ENCODE data around the gene UCN3.
"Not testable (repeated sequence)": the region's sequence is repeated elsewhere in the genome, so short reads cannot be mapped to it uniquely, and the experiment has no call there.

The UCN3 gene

GRCh38 chr10:5381187-5381586, 16.4 kb downstream of the UCN3 start:
- Mint-ChIP-seq H3K4me1 (ENCODE audit: low read depth) (no peaks in the 10 kb centered on the region), H3K9me3 (no peaks in the 10 kb centered on the region), H3K36me3 (ENCODE audit: low read depth) (no peaks in the 10 kb centered on the region), H3K27me3 (peaks cover 6% of the 10 kb centered on the region), H3K4me3 (no peak overlapping the region), H3K27ac (no peak overlapping the region)

DNA sequence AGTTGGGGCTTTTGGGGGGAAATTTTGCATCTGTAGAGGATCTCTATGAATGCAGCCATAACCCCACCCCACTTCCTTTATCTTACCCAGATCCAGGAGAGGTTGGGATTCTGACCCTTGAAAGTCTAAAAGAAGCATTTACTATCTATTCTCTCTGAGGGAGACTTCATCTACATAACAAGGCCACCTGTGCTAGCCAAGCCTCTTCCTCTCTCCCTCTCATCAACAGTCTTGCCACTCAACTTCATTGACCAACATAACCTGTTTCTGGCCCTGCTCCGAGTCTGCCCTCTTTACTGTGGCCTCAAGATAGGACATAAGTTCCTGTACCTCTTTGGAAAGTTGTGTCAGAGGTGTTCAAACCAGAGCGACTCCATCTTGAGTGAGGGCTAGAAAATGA, 20.5 kb downstream of the UCN3 start:
- Mint-ChIP-seq H3K27me3 (peaks cover 16% of the 10 kb centered on the region), H3K4me1 (ENCODE audit: low read depth) (no peaks in the 10 kb centered on the region), H3K9me3 (peaks cover 16% of the 10 kb centered on the region), H3K4me3 (no peak overlapping the region), H3K27ac (no peak overlapping the region), H3K36me3 (ENCODE audit: low read depth) (no peaks in the 10 kb centered on the region)

GRCh38 chr10:5387169-5387568, 22.4 kb downstream of the UCN3 start:
- Mint-ChIP-seq H3K4me3 (no peak overlapping the region), H3K27me3 (peaks cover 16% of the 10 kb centered on the region), H3K9me3 (peaks cover 30% of the 10 kb centered on the region), H3K4me1 (ENCODE audit: low read depth) (no peaks in the 10 kb centered on the region), H3K36me3 (ENCODE audit: low read depth) (peaks cover 4% of the 10 kb centered on the region), H3K27ac (no peak overlapping the region)

GRCh38 chr10:5390607-5391205, 25.9 kb downstream of the UCN3 start:
- Mint-ChIP-seq H3K4me1 (ENCODE audit: low read depth) (no peaks in the 10 kb centered on the region), H3K27me3 (peaks cover 12% of the 10 kb centered on the region), H3K36me3 (ENCODE audit: low read depth) (peaks cover 4% of the 10 kb centered on the region), H3K27ac (no peak overlapping the region), H3K9me3 (peaks cover 30% of the 10 kb centered on the region), H3K4me3 (no peak overlapping the region)

GRCh38 chr10:5391790-5392189, 27.0 kb downstream of the UCN3 start:
- H3K36me3 Mint-ChIP-seq (ENCODE audit: low read depth), result peaks cover 4% of the 10 kb centered on the region
- no peak overlapping the region for H3K4me3 Mint-ChIP-seq
- no peaks in the 10 kb centered on the region for H3K4me1 Mint-ChIP-seq (ENCODE audit: low read depth)
- H3K27me3 Mint-ChIP-seq, result peaks cover 5% of the 10 kb centered on the region
- H3K27ac Mint-ChIP-seq, result no peak overlapping the region
- peaks cover 30% of the 10 kb centered on the region for H3K9me3 Mint-ChIP-seq

- no peak overlapping the region for H3K27ac Mint-ChIP-seq
- peaks cover 25% of the 10 kb centered on the region for H3K9me3 Mint-ChIP-seq
- H3K4me1 Mint-ChIP-seq (ENCODE audit: low read depth), result no peaks in the 10 kb centered on the region
- H3K27me3 Mint-ChIP-seq, result no peaks in the 10 kb centered on the region
- no peak overlapping the region for H3K4me3 Mint-ChIP-seq
- H3K36me3 Mint-ChIP-seq (ENCODE audit: low read depth), result peaks cover 4% of the 10 kb centered on the region
These were observed 28.8 kb downstream of the UCN3 start for GRCh38 chr10:5393529-5393928.

- Mint-ChIP-seq H3K4me3 (no peak overlapping the region), H3K4me1 (ENCODE audit: low read depth) (no peaks in the 10 kb centered on the region), H3K27ac (no peak overlapping the region), H3K36me3 (ENCODE audit: low read depth) (peaks cover 4% of the 10 kb centered on the region), H3K9me3 (peaks cover 14% of the 10 kb centered on the region), H3K27me3 (peaks cover 7% of the 10 kb centered on the region)
These were observed 30.4 kb downstream of the UCN3 start for GRCh38 chr10:5395168-5395567.

GRCh38 chr10:5396556-5397300, 32.0 kb downstream of the UCN3 start:
- Mint-ChIP-seq H3K9me3 (peaks cover under 1% of the 10 kb centered on the region), H3K4me3 (no peak overlapping the region), H3K36me3 (ENCODE audit: low read depth) (no peaks in the 10 kb centered on the region), H3K27ac (no peak overlapping the region), H3K27me3 (peaks cover 11% of the 10 kb centered on the region), H3K4me1 (ENCODE audit: low read depth) (no peaks in the 10 kb centered on the region)

DNA sequence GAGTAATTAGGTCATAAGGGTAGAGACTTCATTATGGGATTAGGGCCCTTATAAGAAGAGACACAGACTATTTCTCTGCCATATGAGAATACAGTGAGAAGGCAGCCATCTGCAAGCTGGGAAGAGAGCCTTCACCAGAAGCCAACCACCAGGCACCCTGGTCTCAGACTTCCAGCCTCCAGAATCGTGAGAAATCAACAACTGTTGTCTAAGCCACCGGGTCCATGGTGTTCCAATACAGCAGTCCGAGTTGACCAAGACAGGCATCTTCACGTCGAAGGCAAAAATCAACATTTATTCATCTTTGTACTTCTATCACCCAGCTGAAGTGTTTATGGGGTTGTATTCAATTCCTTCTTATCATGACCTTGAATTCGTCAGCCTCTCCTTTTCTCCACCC, 34.6 kb downstream of the UCN3 start:
- no peaks in the 10 kb centered on the region for H3K9me3 Mint-ChIP-seq
- H3K27ac Mint-ChIP-seq, result no peak overlapping the region
- no peaks in the 10 kb centered on the region for H3K4me1 Mint-ChIP-seq (ENCODE audit: low read depth)
- peaks cover 11% of the 10 kb centered on the region for H3K27me3 Mint-ChIP-seq
- no peak overlapping the region for H3K4me3 Mint-ChIP-seq
- H3K36me3 Mint-ChIP-seq (ENCODE audit: low read depth), result no peaks in the 10 kb centered on the region

DNA sequence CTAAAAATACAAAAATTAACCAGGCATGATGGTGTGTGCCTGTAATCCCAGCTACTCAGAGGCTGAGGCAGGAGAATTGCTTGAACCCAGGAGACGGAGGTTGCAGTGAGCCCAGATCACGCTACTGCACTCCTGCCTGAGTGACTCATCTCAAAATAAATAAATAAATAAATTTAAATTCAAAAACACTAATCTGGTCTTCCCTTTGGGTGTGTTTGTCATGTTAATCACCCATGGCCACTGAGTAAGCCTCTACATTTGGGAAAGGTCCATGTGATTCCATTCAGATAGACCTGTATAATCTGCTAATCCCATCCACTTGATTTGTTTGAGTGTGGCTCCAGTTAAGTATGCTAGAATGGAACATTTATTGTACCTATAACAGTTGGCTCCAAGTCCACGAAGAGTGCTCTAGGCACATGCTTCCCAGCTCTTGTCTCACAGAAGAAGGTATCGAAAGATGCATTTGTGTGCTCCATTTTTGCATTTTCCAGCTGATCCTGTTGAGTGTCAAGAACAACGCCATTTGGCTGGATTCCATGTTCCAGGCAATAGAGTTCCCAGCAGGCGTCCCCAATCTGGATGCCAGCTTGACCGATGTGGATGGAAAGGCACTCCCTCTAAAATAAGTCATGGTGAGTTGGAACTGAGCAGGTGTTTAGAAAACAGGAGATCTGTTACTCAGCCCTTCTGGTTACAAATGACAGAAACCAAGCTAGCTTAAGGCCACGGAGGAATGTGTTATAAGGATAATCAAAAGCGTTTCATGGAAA, 35.9 kb downstream of the UCN3 start:
- peaks cover 11% of the 10 kb centered on the region for H3K27me3 Mint-ChIP-seq
- no peaks in the 10 kb centered on the region for H3K36me3 Mint-ChIP-seq (ENCODE audit: low read depth)
- no peaks in the 10 kb centered on the region for H3K9me3 Mint-ChIP-seq
- H3K4me3 Mint-ChIP-seq, result no peak overlapping the region
- H3K27ac Mint-ChIP-seq, result no peak overlapping the region
- no peaks in the 10 kb centered on the region for H3K4me1 Mint-ChIP-seq (ENCODE audit: low read depth)

DNA sequence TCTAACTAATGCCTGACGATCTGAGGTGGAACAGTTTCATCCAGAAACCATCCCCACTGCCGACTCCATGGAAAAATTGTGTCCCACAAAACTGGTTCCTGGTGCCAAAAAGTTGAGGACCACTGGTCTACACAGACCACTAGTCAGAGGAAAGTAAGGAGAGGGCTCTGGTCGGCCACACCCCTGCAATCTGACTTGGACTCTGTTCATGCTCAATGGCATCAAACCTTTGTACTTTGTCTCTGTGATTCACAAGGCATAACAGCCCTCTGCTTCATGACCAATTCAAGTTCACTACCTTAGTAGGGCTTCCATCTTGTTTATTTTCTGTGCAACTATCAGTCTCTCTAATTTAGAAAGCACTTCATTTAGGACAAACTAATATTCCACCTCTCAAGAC, 38.0 kb downstream of the UCN3 start:
- Mint-ChIP-seq H3K4me3 (no peak overlapping the region), H3K4me1 (ENCODE audit: low read depth) (no peaks in the 10 kb centered on the region), H3K36me3 (ENCODE audit: low read depth) (no peaks in the 10 kb centered on the region), H3K9me3 (no peaks in the 10 kb centered on the region), H3K27me3 (peaks cover 11% of the 10 kb centered on the region), H3K27ac (no peak overlapping the region)

DNA sequence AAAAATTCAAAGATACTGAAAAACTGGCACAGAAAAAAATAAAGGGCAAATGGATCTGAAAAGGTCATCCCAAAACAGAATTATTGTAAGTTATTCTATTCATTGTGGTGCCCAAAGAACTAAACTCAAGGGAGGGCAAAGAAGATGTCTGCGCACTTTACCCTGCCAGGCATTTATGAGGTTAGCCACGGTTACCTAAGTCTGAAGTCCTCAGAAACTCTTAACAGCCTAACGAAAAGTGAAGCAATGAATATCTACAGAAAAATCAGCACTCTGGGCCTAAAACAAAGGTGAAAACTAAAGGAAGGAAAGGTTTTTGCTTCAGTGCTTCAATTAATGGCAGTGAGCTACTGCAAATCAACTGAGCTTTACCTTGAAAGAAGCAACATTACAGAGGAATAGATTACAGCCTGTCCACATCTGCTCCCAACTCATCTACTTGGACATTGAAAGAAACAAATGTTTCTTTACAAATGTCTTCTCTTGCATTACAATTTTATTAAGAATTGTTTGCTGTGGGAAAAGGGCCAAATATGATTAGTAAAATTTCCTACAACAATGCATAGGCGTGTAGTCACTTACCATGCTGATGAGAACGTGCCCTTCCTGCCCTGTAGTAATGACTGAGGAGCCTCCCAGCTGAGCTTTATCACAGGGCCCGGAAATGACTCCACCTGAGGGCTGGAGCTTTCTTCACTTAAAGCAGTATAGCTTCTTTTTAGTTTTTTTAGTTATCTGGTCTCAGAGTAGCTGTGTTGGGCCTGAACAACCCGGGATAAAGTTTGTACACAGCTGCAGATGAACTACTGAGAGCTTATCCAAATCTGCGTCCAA, 39.7 kb downstream of the UCN3 start, which contains the start of gene TUBAL3:
TSS of gene TUBAL3 (minus strand) at position 621 of the 834 bp plus-strand sequence. CDS start at position 585, 36 bp downstream.
- Mint-ChIP-seq H3K27me3 (peaks cover 14% of the 10 kb centered on the region), H3K4me1 (ENCODE audit: low read depth) (no peaks in the 10 kb centered on the region), H3K4me3 (no peak within 1 kb of the TSS), H3K9me3 (no peaks in the 10 kb centered on the region), H3K36me3 (ENCODE audit: low read depth) (no peaks in the 10 kb centered on the region), H3K27ac (no peak within 1 kb of the TSS)

DNA sequence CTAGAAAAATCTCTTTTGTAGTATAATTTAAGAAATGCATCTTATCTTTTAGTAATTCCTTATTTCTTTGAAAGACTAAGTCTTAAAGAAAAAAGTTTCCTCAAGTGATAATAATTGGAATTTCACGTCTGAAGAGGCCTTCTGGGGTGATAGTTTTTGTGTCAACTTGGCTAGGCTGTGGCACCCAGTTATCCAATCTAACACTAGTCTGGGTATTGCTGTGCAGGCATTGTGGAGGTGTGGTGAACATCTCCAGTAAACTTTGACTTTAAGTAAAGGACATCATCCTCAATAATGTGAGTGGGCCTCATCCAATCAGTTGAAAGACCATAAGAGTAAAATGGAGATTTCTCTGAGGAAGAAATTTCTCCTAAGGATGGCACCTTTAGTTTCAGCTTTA, 42.2 kb downstream of the UCN3 start:
- no peaks in the 10 kb centered on the region for H3K4me1 Mint-ChIP-seq (ENCODE audit: low read depth)
- H3K36me3 Mint-ChIP-seq (ENCODE audit: low read depth), result no peaks in the 10 kb centered on the region
- H3K9me3 Mint-ChIP-seq, result no peaks in the 10 kb centered on the region
- H3K4me3 Mint-ChIP-seq, result no peak overlapping the region
- peaks cover 19% of the 10 kb centered on the region for H3K27me3 Mint-ChIP-seq
- H3K27ac Mint-ChIP-seq, result no peak overlapping the region

- not testable (repeated sequence) for H3K4me3 Mint-ChIP-seq; H3K36me3 Mint-ChIP-seq (ENCODE audit: low read depth); H3K4me1 Mint-ChIP-seq (ENCODE audit: low read depth); H3K9me3 Mint-ChIP-seq; H3K27ac Mint-ChIP-seq
- peaks cover 19% of the 10 kb centered on the region for H3K27me3 Mint-ChIP-seq
These were observed 46.0 kb downstream of the UCN3 start for GRCh38 chr10:5410787-5411186.

DNA sequence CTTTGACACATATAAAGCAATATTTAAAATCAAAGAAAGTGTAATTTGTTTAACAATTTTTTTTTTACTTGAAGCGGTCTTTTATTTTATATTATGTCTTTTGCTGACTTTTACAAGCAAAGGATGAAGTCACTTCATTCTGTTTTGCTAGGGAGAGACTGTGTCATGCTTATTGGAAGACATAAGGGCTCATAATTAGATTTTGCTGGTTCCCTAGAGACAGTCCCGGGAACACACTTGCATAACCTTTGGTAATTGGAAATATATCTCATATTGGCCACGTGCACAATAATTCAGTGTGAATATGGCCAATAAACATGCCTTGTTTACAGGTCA, 47.1 kb downstream of the UCN3 start:
- Mint-ChIP-seq H3K27ac (no peak overlapping the region), H3K36me3 (ENCODE audit: low read depth) (peaks cover 7% of the 10 kb centered on the region), H3K4me3 (no peak overlapping the region), H3K27me3 (peaks cover 19% of the 10 kb centered on the region), H3K4me1 (ENCODE audit: low read depth) (no peaks in the 10 kb centered on the region), H3K9me3 (no peaks in the 10 kb centered on the region)

All from stimulated activated naive CD8-positive, alpha-beta T cell treated with anti-CD3 and anti-CD28 coated beads, Interleukin-15, Interleukin-2, amounts not matched to agents 100 ng/mL and 50 ng/mL, for 24 hours (primary cell).